Erythroblast (primary cell): ENCODE data around the gene SEPTIN11.

Source experiments
- GATA1 ChIP-seq: IDR thresholded peaks from 2 replicates; pipeline ENCODE4 v1.6.1; 2011; ENCODE audit warnings: low read depth, mild to moderate bottlenecking, control low read depth, low read length, moderate library complexity
- POLR2A ChIP-seq: IDR thresholded peaks from 2 replicates; pipeline ENCODE4 v1.6.1; 2011; ENCODE audit warnings: mild to moderate bottlenecking, low read length

- TF ChIP-seq GATA1 (no peak), POLR2A (no peak)
Measured at GRCh38 chr4:76972306-76972705, 22.8 kb downstream of the SEPTIN11 start.
